Neural cell (in vitro differentiated cells): Measurements from ENCODE around the gene ACP1. TPM values are rescaled to one million over a fixed set of nuclear protein-coding genes. Genes with fewer than 3 reads are reported as not detected.

ENCODE experiments used
- H2AFZ ChIP-seq: fragments of 200-600, 300-800 bp; sonication (generic), shearing (Covaris generic); 2 replicates; pipeline ENCODE4 v1.6.0; 2014; ENCODE audit warnings: low read depth, mild to moderate bottlenecking, antibody characterized with exemption, low read length, moderate library complexity
- H3F3A ChIP-seq: fragments of 200-600 bp; shearing (Covaris generic); 2 replicates; pipeline ENCODE4 v1.6.1; 2016; ENCODE audit warnings: mild to moderate bottlenecking, moderate library complexity, mixed read lengths, antibody characterized with exemption, low read length; ENCODE audit not compliant: insufficient read depth, poor library complexity, severe bottlenecking
- H3K27ac ChIP-seq: fragments of 200-600, 300-800 bp; sonication (generic), shearing (Covaris generic); 2 replicates; pipeline ENCODE4 v1.5.1; 2014; ENCODE audit warnings: mild to moderate bottlenecking, low read length, moderate library complexity
- H3K27me3 ChIP-seq: fragments of 300-800, 200-600 bp; sonication (generic), shearing (Covaris generic); 2 replicates; pipeline ENCODE4 v1.6.0; 2014; ENCODE audit warnings: mild to moderate bottlenecking, low read depth, low read length, moderate library complexity; ENCODE audit not compliant: insufficient read depth
- H3K36me3 ChIP-seq: fragments of 300-800, 200-600 bp; sonication (generic), shearing (Covaris generic); 2 replicates; pipeline ENCODE4 v1.5.1; 2014; ENCODE audit warnings: mild to moderate bottlenecking, antibody characterized with exemption, low read length, moderate library complexity; ENCODE audit not compliant: insufficient read depth
- H3K4me2 ChIP-seq: fragments of 300-800, 200-600 bp; sonication (generic), shearing (Covaris generic); 2 replicates; pipeline ENCODE4 v1.6.0; 2014; ENCODE audit warnings: mild to moderate bottlenecking, low read length
- H3K4me3 ChIP-seq: fragments of 300-800, 200-600 bp; sonication (generic), shearing (Covaris generic); 2 replicates; pipeline ENCODE4 v1.5.1; 2014; ENCODE audit warnings: mild to moderate bottlenecking, low read length, moderate library complexity
- H3K79me2 ChIP-seq: fragments of 200-600 bp; shearing (Covaris generic); replicated peaks from 2 replicates; pipeline ENCODE4 v1.6.0; 2014; ENCODE audit warnings: mild to moderate bottlenecking, low read length, moderate library complexity; ENCODE audit not compliant: insufficient read depth
- H3K9ac ChIP-seq: fragments of 300-800, 200-600 bp; sonication (generic), shearing (Covaris generic); 2 replicates; pipeline ENCODE4 v1.6.1; 2016; ENCODE audit warnings: mild to moderate bottlenecking, low read length, mixed read lengths
- H3K9me2 ChIP-seq: fragments of 200-600 bp; shearing (Covaris generic); 2 replicates; pipeline ENCODE4 v1.6.1; 2016; ENCODE audit warnings: mild to moderate bottlenecking, low read length, mixed read lengths; ENCODE audit not compliant: insufficient read depth
- H3K9me3 ChIP-seq: fragments of 200-600, 300-800 bp; sonication (generic), shearing (Covaris generic); 2 replicates; pipeline ENCODE4 v1.6.1; 2016; ENCODE audit warnings: mild to moderate bottlenecking, mixed run types, low read length, moderate library complexity, mixed read lengths
- H4K20me1 ChIP-seq: fragments of 200-600 bp; shearing (Covaris generic); 2 replicates; pipeline ENCODE4 v1.6.1; 2016; ENCODE audit warnings: mild to moderate bottlenecking, mixed run types; ENCODE audit not compliant: insufficient read depth
- EP300 ChIP-seq: fragments of 450-650 bp; conservative IDR thresholded peaks from 2 replicates; pipeline ENCODE4 v1.6.1; 2014; ENCODE audit warnings: antibody characterized with exemption, mild to moderate bottlenecking, moderate library complexity; ENCODE audit not compliant: poor library complexity, severe bottlenecking
- EZH2 ChIP-seq: fragments of 200-600, 300-800 bp; shearing (Covaris generic), sonication (generic); IDR thresholded peaks from 2 replicates; pipeline ENCODE4 v1.6.1; 2014; ENCODE audit warnings: antibody characterized with exemption, low read length, borderline replicate concordance, mild to moderate bottlenecking; ENCODE audit not compliant: insufficient read depth, poor library complexity, severe bottlenecking
- MXI1 ChIP-seq: fragments of 450-650 bp; conservative IDR thresholded peaks from 2 replicates; pipeline ENCODE4 v1.6.1; 2014; ENCODE audit warnings: antibody characterized with exemption, mild to moderate bottlenecking; ENCODE audit not compliant: poor library complexity, severe bottlenecking
- POLR2AphosphoS5 ChIP-seq: IDR thresholded peaks from 2 replicates; pipeline ENCODE4 v1.6.1; 2012
- RAD21 ChIP-seq: fragments of 450-650 bp; conservative IDR thresholded peaks from 2 replicates; pipeline ENCODE4 v1.6.1; 2014; ENCODE audit warnings: antibody characterized with exemption, mild to moderate bottlenecking, moderate library complexity
- SMC3 ChIP-seq: fragments of 450-650 bp; conservative IDR thresholded peaks from 2 replicates; pipeline ENCODE4 v1.6.1; 2014; ENCODE audit warnings: antibody characterized with exemption, mild to moderate bottlenecking, moderate library complexity; ENCODE audit not compliant: poor library complexity
- TAF1 ChIP-seq: IDR thresholded peaks from 2 replicates; pipeline ENCODE4 v1.6.1; 2012; ENCODE audit warnings: low read depth
- polyA plus RNA-seq: library from polyadenylated mRNA; depleted of rRNA; stranded (reverse); fragments of >200 nt; gene quantifications from 2 replicates; pipeline ENCODE4 v1.2.3, GENCODE V29; 2014
- TF ChIP-seq, protein P1 (sequence below): fragments of 450-650 bp; IDR thresholded peaks from 2 replicates; pipeline ENCODE4 v1.5.1; 2014; ENCODE audit warnings: antibody characterized with exemption, mild to moderate bottlenecking, moderate library complexity; ENCODE audit not compliant: poor library complexity, severe bottlenecking
- TF ChIP-seq, protein P2 (sequence below): IDR thresholded peaks from 2 replicates; pipeline ENCODE4 v1.6.1; 2012; ENCODE audit warnings: borderline replicate concordance

ACP1 gene
- polyA plus RNA-seq, 1 donor from 2014 or later = 263 TPM

DNA sequence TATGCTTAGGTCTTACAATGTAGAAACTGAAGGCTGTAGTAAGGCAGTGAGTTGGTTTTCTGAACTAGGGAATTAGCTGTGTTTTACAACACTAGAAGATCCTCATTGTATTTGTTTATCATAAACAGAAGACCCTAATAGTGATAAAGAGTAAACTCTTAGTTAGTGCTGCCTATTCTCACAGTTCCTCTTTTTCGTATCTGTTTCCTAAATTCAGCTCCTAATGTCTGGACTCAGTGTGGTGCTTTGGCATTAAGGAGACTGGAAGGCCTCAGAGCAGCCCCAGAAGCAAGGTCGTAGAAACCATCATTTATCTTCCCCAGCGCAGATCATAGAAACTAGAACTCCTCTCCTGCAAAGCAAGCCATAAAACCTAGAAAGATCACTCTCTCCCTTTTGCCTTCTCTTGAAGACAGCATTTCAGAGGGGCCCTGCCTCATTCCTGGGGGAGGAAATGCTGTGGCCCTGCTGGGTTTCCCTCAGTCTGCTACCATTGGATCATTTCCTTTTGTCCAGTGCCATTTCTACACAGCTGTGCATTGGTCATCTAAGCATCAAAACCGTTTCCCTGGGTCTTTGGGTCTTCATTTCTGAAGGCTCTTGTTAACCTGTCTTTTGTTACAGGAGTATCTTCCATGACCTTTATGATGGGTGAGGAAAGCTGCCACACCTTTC is 4.7 kb downstream of the ACP1 start:
- Histone ChIP-seq H3K9ac (no peak overlapping the region), H3K4me3 (no peak overlapping the region), H3F3A (no peaks in the 10 kb centered on the region), H3K36me3 (no peaks in the 10 kb centered on the region), H3K27ac (no peak overlapping the region), H3K27me3 (no peaks in the 10 kb centered on the region), H3K9me3 (no peaks in the 10 kb centered on the region), H4K20me1 (peaks cover 3% of the 10 kb centered on the region), H3K79me2 (peaks cover 81% of the 10 kb centered on the region), H3K9me2 (no peaks in the 10 kb centered on the region), H3K4me2 (no peak overlapping the region), H2AFZ (no peak overlapping the region)
- TF ChIP-seq, protein P1, sequence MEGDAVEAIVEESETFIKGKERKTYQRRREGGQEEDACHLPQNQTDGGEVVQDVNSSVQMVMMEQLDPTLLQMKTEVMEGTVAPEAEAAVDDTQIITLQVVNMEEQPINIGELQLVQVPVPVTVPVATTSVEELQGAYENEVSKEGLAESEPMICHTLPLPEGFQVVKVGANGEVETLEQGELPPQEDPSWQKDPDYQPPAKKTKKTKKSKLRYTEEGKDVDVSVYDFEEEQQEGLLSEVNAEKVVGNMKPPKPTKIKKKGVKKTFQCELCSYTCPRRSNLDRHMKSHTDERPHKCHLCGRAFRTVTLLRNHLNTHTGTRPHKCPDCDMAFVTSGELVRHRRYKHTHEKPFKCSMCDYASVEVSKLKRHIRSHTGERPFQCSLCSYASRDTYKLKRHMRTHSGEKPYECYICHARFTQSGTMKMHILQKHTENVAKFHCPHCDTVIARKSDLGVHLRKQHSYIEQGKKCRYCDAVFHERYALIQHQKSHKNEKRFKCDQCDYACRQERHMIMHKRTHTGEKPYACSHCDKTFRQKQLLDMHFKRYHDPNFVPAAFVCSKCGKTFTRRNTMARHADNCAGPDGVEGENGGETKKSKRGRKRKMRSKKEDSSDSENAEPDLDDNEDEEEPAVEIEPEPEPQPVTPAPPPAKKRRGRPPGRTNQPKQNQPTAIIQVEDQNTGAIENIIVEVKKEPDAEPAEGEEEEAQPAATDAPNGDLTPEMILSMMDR = no peak
- TF ChIP-seq EZH2 (no peak), SMC3 (no peak), MXI1 (no peak), RAD21 (no peak), POLR2AphosphoS5 (no peak), EP300 (no peak), TAF1 (no peak)
- TF ChIP-seq, protein P2, sequence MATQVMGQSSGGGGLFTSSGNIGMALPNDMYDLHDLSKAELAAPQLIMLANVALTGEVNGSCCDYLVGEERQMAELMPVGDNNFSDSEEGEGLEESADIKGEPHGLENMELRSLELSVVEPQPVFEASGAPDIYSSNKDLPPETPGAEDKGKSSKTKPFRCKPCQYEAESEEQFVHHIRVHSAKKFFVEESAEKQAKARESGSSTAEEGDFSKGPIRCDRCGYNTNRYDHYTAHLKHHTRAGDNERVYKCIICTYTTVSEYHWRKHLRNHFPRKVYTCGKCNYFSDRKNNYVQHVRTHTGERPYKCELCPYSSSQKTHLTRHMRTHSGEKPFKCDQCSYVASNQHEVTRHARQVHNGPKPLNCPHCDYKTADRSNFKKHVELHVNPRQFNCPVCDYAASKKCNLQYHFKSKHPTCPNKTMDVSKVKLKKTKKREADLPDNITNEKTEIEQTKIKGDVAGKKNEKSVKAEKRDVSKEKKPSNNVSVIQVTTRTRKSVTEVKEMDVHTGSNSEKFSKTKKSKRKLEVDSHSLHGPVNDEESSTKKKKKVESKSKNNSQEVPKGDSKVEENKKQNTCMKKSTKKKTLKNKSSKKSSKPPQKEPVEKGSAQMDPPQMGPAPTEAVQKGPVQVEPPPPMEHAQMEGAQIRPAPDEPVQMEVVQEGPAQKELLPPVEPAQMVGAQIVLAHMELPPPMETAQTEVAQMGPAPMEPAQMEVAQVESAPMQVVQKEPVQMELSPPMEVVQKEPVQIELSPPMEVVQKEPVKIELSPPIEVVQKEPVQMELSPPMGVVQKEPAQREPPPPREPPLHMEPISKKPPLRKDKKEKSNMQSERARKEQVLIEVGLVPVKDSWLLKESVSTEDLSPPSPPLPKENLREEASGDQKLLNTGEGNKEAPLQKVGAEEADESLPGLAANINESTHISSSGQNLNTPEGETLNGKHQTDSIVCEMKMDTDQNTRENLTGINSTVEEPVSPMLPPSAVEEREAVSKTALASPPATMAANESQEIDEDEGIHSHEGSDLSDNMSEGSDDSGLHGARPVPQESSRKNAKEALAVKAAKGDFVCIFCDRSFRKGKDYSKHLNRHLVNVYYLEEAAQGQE = no peak

DNA sequence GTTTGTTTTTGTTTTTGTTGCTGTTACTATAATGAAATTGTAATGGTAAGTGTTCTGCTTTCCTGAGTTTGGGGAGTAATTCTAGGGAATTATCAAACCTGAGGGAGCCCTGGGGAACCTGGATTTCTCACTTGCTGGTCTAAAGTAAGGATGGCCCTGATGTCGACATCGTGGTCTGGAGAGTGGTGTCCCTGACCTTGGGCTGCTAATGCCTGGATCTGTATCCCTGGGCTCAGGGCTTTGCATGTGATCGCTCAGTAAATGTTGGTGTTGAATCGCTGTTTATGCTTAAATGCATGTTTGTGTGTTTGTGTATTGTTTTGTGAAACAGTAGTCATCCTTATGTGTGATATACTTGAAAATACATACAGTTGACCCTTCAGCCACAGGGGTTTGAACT is 6.1 kb downstream of the ACP1 start:
- Histone ChIP-seq H3K36me3 (no peaks in the 10 kb centered on the region), H3K4me2 (no peak overlapping the region), H3K9ac (no peak overlapping the region), H3F3A (no peaks in the 10 kb centered on the region), H3K79me2 (peaks cover 71% of the 10 kb centered on the region), H3K27ac (no peak overlapping the region), H3K9me3 (no peaks in the 10 kb centered on the region), H3K9me2 (no peaks in the 10 kb centered on the region), H3K4me3 (no peak overlapping the region), H2AFZ (no peak overlapping the region), H4K20me1 (peaks cover 3% of the 10 kb centered on the region), H3K27me3 (no peaks in the 10 kb centered on the region)
- TF ChIP-seq TAF1 (no peak), POLR2AphosphoS5 (no peak), EP300 (no peak), MXI1 (no peak), SMC3 (no peak), RAD21 (no peak), EZH2 (no peak)
- TF ChIP-seq, protein P1 = no peak
- TF ChIP-seq, protein P2 = no peak
